RWPE2 (cell line): ENCODE measurements around the gene DRC3.

Experiments used
- ATAC-seq: fragments of 200-7000 bp; cut with Tn5 transposase; 3 replicates; pipeline ENCODE4 v1.9.1; 2021; ENCODE audit warnings: low read depth
- DNase-seq: peaks from one replicate; pipeline ENCODE4 v3.0.0-alpha.2; 2020; ENCODE audit warnings: low spot score
- H3K27ac ChIP-seq: fragments of 450-650 bp; 2 replicates; pipeline ENCODE4 v1.5.1; 2017; ENCODE audit warnings: mild to moderate bottlenecking; ENCODE audit not compliant: poor library complexity, severe bottlenecking
- H3K27me3 ChIP-seq: fragments of 250-450 bp; sonication (Bioruptor Pico); 2 replicates; pipeline ENCODE4 v1.5.1; 2021; ENCODE audit warnings: mild to moderate bottlenecking, moderate library complexity; ENCODE audit not compliant: insufficient read depth, poor library complexity, severe bottlenecking
- H3K36me3 ChIP-seq: fragments of 250-450 bp; sonication (Bioruptor Pico); 2 replicates; pipeline ENCODE4 v1.5.1; 2020; ENCODE audit warnings: low read depth, mild to moderate bottlenecking, moderate library complexity
- H3K4me1 ChIP-seq: fragments of 250-450 bp; sonication (Bioruptor Pico); 2 replicates; pipeline ENCODE4 v1.5.1; 2021; ENCODE audit warnings: mild to moderate bottlenecking, moderate library complexity; ENCODE audit not compliant: insufficient read depth, poor library complexity, severe bottlenecking
- H3K4me3 ChIP-seq: fragments of 250-450 bp; sonication (Bioruptor Pico); 2 replicates; pipeline ENCODE4 v1.5.1; 2021; ENCODE audit warnings: mild to moderate bottlenecking, moderate library complexity; ENCODE audit not compliant: severe bottlenecking
- H3K9me3 ChIP-seq: fragments of 250-450 bp; sonication (Bioruptor Pico); 2 replicates; pipeline ENCODE4 v1.5.1; 2021; ENCODE audit warnings: mild to moderate bottlenecking, moderate library complexity; ENCODE audit not compliant: severe bottlenecking
- TF ChIP-seq, protein P1 (sequence below): fragments of 450-650 bp; IDR thresholded peaks from one replicate; pipeline ENCODE4 v1.5.1; 2017; ENCODE audit warnings: mild to moderate bottlenecking, moderate library complexity; ENCODE audit not compliant: poor library complexity, severe bottlenecking

The DRC3 gene

DNA sequence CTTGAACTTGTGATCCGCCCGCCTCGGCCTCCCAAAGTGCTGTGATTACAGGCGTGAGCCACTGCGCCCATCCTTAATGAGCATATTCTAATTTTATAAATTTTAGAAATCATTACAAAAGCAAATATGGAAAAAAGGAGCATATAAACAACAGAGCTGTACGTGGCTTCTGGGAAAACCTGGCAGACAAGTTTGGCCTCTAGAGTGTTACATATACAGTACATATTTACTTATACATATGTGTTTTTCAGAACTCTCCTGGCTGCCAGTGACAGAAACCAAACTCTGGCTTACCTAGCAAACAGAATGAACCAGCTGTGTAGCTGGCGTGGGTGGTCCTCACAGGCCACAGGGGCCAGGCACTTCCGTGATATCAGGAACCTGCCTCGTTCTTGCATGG lies 10.1 kb downstream of the DRC3 start:
- no peak overlapping the region for H3K4me3 ChIP-seq
- TF ChIP-seq, protein P1, sequence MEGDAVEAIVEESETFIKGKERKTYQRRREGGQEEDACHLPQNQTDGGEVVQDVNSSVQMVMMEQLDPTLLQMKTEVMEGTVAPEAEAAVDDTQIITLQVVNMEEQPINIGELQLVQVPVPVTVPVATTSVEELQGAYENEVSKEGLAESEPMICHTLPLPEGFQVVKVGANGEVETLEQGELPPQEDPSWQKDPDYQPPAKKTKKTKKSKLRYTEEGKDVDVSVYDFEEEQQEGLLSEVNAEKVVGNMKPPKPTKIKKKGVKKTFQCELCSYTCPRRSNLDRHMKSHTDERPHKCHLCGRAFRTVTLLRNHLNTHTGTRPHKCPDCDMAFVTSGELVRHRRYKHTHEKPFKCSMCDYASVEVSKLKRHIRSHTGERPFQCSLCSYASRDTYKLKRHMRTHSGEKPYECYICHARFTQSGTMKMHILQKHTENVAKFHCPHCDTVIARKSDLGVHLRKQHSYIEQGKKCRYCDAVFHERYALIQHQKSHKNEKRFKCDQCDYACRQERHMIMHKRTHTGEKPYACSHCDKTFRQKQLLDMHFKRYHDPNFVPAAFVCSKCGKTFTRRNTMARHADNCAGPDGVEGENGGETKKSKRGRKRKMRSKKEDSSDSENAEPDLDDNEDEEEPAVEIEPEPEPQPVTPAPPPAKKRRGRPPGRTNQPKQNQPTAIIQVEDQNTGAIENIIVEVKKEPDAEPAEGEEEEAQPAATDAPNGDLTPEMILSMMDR, result no peak
- no peak for DNase-seq
- H3K9me3 ChIP-seq, result no peaks in the 10 kb centered on the region
- H3K27me3 ChIP-seq, result no peaks in the 10 kb centered on the region
- no peaks in the 10 kb centered on the region for H3K4me1 ChIP-seq
- H3K27ac ChIP-seq, result no peak overlapping the region
- no peaks in the 10 kb centered on the region for H3K36me3 ChIP-seq
- no peak for ATAC-seq

DNA sequence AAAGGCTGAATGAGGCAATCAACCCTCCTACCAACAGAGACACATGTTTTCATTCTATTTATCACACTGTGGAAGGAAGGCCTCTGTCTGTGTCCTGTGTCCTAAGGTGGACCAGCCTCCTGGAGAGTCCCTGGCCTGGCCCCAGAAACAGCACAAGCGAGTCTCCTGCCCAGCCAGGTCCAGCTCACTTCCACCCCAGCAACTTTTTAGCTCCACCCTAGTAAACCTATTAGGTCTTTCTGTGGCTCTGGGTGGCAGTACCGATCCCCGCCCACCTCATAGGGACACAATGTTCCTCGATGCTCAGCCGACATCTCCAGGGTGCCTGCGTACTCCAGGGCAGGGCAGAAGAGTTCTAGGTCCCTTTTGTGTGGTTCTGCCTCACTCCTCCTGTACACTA lies 10.7 kb downstream of the DRC3 start:
- H3K4me3 ChIP-seq, result no peak overlapping the region
- peak; percentile 41 for ATAC-seq
- DNase-seq, result no peak
- H3K27me3 ChIP-seq, result no peaks in the 10 kb centered on the region
- H3K27ac ChIP-seq, result no peak overlapping the region
- H3K9me3 ChIP-seq, result no peaks in the 10 kb centered on the region
- TF ChIP-seq, protein P1, result no peak
- H3K36me3 ChIP-seq, result no peaks in the 10 kb centered on the region
- H3K4me1 ChIP-seq, result no peaks in the 10 kb centered on the region

DNA sequence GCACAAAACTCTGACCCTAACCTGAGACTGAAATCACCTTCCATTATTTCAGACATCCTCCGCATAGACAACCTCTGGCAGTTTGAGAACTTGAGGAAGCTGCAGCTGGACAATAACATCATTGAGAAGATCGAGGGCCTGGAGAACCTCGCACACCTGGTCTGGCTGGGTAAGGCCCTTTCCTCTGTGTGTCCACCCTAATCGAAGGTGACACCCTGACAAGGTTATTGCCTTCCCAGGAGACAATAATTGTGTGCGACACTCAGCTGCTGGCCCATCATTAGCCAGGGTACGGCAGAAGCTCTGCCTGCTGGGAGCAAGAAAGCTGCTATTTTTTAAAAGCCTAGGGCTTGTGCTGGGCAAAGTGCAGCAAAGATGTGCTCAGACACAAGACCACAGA lies 11.1 kb downstream of the DRC3 start:
- no peak for DNase-seq
- H3K9me3 ChIP-seq, result no peaks in the 10 kb centered on the region
- no peaks in the 10 kb centered on the region for H3K27me3 ChIP-seq
- no peak overlapping the region for H3K27ac ChIP-seq
- H3K4me1 ChIP-seq, result no peaks in the 10 kb centered on the region
- no peak for ATAC-seq
- TF ChIP-seq, protein P1, result no peak
- no peak overlapping the region for H3K4me3 ChIP-seq
- no peaks in the 10 kb centered on the region for H3K36me3 ChIP-seq

DNA sequence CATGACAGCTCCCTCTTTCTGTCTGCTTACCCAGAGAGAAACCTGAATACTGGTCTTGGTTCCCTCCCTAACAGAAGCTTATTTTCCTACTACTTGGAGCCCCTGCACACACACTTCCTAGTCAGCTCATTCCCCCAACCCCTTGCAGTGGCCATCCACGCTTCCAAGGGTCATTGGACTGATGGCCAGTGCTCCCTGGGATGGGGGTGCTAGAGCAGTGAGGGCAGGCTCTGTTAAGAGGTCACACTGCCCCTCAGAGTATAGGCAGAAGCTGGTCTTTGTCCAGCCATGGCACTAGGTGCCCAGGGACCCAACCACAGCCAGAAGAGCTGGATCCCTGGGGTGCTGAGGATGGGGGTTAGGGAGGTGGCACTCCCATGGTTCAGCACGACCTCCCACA lies 12.5 kb downstream of the DRC3 start:
- H3K4me3 ChIP-seq, result no peak overlapping the region
- H3K27ac ChIP-seq, result no peak overlapping the region
- ATAC-seq (no peak), DNase-seq (no peak)
- no peaks in the 10 kb centered on the region for H3K9me3 ChIP-seq
- H3K36me3 ChIP-seq, result no peaks in the 10 kb centered on the region
- peaks cover 3% of the 10 kb centered on the region for H3K4me1 ChIP-seq
- TF ChIP-seq, protein P1, result no peak
- no peaks in the 10 kb centered on the region for H3K27me3 ChIP-seq

DNA sequence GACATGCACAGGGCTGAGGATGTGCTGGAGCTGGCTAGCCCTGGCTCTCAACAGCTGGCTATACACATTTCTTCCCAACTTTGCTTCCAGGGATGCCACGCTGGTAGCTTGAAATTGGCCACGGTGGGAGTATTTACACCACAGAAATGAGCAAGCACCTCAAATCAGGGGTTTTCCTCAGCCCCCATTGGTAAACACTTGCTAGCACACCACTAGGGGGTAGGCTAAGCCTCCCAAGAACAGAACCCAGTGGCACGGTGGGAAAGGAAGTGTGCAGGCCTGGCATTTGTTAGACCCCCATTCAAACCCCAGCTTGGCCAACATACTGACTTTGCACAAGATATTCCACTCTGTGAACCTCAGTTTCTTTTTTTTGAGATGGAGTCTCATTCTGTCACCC lies 12.9 kb downstream of the DRC3 start:
- Histone ChIP-seq H3K4me1 (peaks cover 7% of the 10 kb centered on the region), H3K4me3 (no peak overlapping the region), H3K27ac (no peak overlapping the region), H3K36me3 (no peaks in the 10 kb centered on the region), H3K27me3 (no peaks in the 10 kb centered on the region), H3K9me3 (no peaks in the 10 kb centered on the region)
- TF ChIP-seq, protein P1, result peak; percentile 31
- DNase-seq (no peak), ATAC-seq (0 out of 3 replicates have a peak, but pooled peaks have one; percentile 30)
